HG03097 (cell line): ENCODE results near the gene TM2D3.
A peak's percentile ranks its signal among the peaks of the same experiment; 100 is the strongest.

Experiments
- ATAC-seq: cut with Tn5 transposase; IDR thresholded peaks from one replicate; pipeline ENCODE4 v1.9.1; 2021; ENCODE audit not compliant: unreplicated experiment, low FRiP score

Gene TM2D3

DNA sequence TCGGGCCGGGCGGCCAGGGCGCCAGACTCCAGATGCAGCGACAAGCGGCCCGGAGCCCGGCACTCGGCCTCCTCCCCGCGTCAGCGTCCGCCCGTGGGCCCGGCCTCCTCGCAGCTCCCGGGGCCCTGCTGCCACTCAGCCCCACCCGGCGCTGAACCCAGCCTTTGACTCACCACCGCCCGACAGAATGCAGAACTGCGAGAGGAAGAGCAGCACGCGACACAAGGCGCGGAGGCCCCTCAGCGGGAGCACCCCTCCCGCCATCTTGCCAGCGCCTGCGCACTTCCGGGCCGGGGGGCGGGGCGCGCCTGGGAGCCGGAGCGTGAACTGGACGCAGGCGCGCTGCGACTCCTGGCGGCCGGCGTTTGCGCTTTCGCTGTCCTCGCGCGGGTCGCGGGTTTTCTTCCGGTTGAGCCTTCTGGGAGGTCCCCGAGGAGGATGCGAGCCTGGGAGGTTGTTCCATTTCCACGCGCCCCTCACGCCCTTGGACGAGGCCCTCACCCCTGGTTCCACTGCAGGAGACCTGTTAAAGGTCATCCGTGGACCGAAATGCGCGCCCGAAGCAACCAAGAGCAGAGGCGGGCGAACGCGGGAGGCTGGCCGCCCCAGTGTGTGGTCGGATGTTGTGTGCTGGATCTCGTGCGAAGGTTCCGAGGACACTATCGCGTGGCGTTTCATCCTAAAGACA lies at the start of gene TM2D3:
TM2D3 (minus strand) TSS at position 284 of the 688 bp plus-strand sequence; CDS start at position 264, 20 bp downstream.
- ATAC-seq = peak; percentile 86

DNA sequence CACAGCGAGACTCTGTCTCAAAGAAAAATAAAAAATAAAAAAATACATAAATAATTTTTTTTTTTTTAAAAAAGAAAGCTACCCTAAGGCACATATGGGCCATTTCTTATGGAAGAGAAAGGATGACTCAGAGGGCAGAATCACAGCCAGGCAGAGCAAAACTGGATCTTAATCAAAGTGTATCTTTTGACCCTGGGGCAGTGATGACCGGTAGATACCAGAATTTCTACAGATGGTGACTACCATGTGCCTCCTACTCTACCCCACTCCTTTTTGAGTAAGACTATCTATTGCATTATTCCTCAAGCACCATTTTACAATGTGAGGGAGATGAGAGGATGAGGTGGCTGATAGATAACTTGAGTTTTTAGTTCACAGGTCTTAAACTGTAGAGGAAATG lies 46.1 kb upstream of the TM2D3 start:
- no peak for ATAC-seq

DNA sequence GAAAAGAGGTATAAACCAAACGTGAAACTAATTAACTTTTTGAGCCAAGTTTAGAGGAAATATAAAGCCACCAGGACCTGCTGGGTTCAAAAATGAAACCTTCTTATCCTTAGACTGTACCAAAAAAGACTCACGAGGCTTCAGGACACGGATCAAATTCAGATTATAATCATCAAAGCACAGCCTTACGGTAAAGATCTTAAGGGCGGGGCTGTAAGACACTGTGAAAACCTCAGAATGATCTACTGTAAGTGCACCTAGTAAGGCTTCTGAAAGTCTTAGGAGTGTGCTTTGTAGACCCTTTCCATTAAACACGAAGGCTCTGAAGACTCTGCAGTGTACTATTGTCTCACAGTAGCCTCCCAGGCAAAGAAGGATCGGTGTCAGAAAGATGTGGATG lies 45.3 kb upstream of the TM2D3 start:
- ATAC-seq = no peak

DNA sequence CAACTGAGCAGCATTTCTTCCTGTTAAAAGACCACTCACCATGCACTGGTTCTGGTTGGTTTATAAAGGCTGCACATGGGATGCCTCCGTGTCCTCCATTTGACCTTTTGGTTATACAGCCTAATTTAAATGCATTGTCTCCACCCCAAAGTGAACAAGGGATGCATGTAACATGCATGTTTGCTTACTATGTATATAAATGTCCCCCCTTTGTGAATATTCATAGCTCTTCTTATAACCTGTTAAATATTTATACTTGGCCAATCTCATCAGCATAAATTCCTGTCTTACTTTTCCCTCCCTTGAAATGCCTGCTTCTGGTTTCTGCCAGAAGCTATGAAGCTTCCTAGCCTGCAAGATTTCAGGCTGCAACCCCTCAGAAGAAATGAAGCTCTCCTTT lies 44.6 kb upstream of the TM2D3 start:
- no peak for ATAC-seq

DNA sequence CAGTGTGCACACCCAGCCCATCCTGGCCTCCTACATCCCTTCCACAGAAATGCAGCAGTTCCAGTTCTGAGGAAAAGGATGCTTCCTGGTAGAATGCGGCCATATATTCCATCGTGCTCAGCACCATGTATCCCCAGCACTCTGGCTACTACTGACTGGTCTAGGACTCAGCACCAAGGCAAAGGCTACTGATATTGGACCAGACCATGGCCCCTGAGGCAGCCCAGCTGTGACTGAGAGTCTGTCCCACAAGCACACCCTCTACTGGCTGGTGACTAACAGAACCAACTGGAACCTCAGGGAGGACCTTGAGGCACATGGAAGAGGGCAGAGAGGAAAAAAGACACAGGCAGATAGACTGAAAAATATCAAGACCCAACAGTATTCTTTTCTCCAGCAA lies 42.1 kb upstream of the TM2D3 start:
- no peak for ATAC-seq

- no peak for ATAC-seq
Observed at GRCh38 chr15:101692801-101693598, 40.8 kb upstream of the TM2D3 start.

DNA sequence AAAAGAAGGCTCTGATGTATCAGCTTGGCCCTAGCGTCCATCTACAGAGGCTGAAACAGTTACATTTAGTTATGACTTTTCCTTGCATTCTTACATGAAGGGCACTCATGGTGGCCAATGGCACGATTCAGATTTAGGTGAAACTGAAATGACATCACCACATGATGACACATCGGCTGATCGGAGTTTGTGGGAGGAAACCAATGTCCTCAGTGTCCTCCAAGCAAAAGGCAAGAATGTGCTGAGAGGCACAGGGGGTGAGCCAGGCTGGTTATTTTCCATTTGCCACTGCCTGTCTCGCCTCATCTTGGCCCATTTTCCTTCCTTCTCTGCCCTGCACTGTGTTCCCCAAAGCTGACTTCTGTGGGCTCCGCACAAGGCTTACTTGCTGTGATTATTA lies 37.7 kb upstream of the TM2D3 start:
- ATAC-seq = no peak

DNA sequence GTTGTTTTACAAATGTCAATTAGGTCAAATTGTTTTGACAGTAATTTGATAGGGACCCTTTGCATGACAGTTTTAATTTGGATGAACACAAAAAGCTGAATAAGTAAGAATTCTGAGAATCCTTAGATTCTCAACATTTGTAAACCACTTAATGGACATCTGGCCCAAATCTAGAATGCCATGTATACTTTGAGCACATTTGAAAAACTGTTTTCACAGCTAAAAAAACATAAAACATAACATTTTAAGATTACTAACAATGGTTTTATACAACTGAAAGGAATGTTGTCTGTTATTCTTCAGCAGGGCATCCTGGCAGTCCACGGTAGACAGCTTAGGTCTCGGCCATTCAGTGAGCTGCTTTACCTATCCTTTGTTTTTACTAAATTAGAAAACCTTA lies 34.5 kb upstream of the TM2D3 start:
- no peak for ATAC-seq

DNA sequence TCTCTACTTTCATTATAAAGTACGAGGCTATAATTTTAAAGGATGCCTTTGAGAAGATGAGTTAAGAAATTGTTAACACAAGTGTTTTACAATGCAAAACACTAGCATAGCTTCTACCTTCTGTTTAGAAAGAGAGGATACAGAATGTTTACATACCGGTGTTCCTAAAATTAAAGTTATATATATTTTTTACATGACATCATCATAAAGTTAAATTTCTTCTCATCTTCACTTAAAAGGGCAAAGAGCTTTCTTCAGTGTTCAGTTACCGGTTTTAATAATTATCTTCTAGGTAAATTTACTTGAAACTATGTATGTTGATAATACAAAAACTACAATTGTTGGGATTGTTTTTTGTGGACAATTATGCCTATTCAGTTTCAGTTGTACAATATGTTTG lies 32.7 kb upstream of the TM2D3 start:
- ATAC-seq = no peak

DNA sequence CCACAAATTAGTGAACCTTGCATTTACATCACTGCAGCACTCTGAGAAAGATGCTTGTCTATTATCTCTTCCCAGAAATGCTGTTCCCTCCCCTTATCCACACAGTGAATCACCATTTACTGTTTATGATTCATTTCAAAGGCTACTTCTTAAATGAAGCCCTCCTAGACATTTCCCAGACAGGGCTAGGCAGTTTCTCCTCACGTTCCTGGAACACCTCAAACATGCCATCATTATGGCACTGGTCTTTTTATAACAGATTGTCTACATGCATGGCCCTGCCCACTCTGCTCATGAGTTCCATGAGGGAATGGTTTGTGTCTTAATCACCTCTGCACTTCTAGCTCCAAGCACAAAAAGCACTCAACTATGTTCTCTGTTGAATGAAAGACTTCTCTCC lies 32.2 kb upstream of the TM2D3 start:
- no peak for ATAC-seq

DNA sequence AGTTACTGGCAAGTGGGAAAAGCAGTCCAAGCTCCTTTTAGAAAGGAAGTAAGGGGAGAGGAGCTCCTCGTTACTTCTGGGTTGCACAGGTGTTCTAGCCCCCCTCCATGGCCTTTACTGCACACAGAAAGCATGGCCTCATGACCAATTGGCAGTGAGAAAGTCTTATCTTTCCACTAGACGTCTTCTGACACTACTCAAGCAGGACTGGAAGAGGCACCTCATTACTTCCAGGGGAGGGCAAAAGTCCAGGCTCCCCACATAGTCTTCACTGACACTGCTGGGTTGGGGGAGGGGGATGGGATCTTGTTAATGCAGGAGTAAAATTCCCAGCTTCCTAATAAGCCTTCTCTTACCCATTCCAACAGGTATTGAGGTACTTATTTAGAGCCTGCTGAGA lies 27.6 kb upstream of the TM2D3 start:
- no peak for ATAC-seq

GRCh38 chr15:101676921-101677329 lies 24.7 kb upstream of the TM2D3 start:
- ATAC-seq = no peak

DNA sequence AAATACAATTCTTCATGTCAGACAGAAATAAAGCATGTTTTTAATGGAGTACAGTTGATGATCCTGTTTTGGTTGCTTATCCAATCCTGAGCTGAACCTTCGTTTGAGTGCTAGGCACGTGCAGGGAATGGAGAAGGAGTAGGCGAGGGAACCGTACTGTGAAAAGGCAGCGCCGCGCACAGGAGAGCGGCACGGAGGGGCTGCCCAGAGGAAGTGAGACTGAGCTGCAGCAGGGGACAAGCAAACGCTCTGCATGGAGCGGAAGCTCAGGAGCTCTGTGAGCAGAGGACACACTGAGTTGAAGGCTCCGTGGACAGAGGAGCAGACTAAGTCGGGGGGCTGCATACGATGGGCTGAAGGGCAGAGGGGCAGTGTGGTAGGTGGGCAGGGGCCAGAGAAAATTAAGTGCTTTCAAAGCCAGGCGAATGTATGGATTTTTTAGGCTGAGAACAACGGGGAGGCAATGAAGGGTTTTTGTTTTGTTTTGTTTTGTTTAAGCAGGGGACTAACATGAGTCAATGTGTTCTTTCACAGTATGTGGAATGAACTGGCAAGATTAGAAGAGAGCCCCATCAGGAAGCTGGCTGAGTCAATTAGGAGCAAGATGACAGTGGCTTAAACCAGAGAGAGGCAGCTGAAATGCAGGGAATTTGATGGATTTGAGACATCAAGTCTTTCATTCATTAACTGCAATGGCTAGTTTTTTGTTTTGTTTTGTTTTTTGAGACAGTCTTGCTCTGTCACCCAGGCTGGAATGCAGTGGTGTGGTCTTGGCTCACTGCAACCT lies 23.8 kb upstream of the TM2D3 start:
- no peak for ATAC-seq

GRCh38 chr15:101675015-101675414 lies 22.8 kb upstream of the TM2D3 start:
- no peak for ATAC-seq

- ATAC-seq = no peak
Observed at GRCh38 chr15:101672298-101672697, 20.1 kb upstream of the TM2D3 start.

- no peak for ATAC-seq
Observed at GRCh38 chr15:101669744-101670143, 17.6 kb upstream of the TM2D3 start.

GRCh38 chr15:101667881-101668280 lies 15.7 kb upstream of the TM2D3 start:
- no peak for ATAC-seq

DNA sequence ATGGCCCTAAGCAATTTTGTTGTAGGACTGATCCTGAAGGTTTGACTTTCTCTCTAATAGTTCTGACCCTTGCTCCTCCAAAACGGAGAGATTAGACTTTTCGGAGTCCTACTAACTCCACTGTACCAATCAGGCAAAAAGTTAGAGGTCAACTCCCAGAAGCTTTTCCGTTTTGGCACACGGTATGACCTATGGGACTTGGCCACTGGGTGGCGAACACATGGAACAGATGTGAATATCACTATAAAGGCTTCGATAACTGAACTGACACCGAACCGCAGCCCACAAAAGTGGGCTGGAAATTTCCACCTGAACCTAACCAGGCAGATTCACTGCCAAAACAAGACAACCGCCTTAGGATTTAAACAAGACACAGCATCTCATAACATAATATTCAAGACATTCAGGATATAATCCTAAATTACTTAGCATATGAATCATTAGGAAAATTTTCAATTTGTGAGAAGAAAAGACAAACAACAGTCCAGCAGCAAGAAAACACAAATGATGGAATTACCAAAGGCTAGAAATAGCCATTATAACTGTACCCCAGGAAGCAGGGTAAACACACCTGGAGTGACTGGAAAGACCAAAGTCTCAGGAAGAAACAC lies 12.2 kb upstream of the TM2D3 start:
- no peak for ATAC-seq

DNA sequence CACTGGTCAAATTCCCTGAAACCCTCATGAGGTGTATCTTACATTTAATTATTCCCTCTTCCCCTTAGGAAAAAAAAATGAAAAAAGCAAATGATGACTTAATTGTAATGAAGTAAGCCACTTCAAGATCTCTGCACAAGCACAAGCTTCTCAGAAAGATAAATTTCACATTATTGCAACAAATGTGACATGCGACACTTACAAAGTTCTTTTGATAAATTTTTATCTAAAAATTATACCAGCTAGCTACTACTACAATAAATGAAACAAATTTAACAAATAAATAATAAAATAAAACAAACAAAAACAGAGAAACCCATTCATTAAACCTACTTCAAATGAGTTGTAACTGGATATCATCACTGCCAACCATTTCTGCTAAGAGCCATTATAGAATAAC lies 10.0 kb upstream of the TM2D3 start:
- ATAC-seq = no peak

- no peak for ATAC-seq
Observed at GRCh38 chr15:101660005-101660404, 7.8 kb upstream of the TM2D3 start.
